HCT116 (cell line): ENCODE results near the gene DLK1. TPM values are rescaled to one million over a fixed set of nuclear protein-coding genes. Genes with fewer than 3 reads are reported as not detected.

Source experiments
- ATAC-seq: fragments of 200-7000 bp; cut with Tn5 transposase; 2 replicates; pipeline ENCODE4 v1.9.1; 2020; ENCODE audit warnings: mild to moderate bottlenecking, moderate library complexity
- BruUV-seq: library from RNA; stranded (reverse); fragments of 400-500 nt; replicated peaks from 2 replicates; lab custom pipeline; 2021; lab: Mats Ljungman, UMichigan
- CTCF ChIA-PET: fragments of 300-600 bp; sonication (Branson Sonifier 250); formaldehyde crosslinking; loops from one replicate; lab custom pipeline; 2021; ENCODE audit warnings: antibody characterized with exemption; lab: Charles Lee
- POLR2A ChIA-PET: fragments of 300-600, 350-600 bp; sonication (Branson Sonifier 250); formaldehyde crosslinking; loops from one replicate; lab custom pipeline; 2021; ENCODE audit warnings: antibody characterized with exemption; lab: Charles Lee
- RAD21 ChIA-PET, 2 experiments: fragments of 300-600 bp; sonication (Branson Sonifier 250); formaldehyde crosslinking; loops; one replicate each; lab custom pipeline; 2023; ENCODE audit warnings: low total read pairs in 2 of 2; ENCODE audit not compliant: uncharacterized antibody in 2 of 2, unreplicated experiment in 2 of 2, low non-redundant PET in 1 of 2; lab: Charles Lee
- DNase-seq: peaks from one replicate; pipeline ENCODE4 v3.0.0-alpha.2; 2010; ENCODE audit warnings: low read depth, low spot score
- H2AFZ ChIP-seq: fragments of 200-600 bp; shearing (Covaris generic), sonication (generic); 2 replicates; pipeline ENCODE4 v1.6.1; 2017; ENCODE audit warnings: low read depth, mixed run types, mixed read lengths, antibody characterized with exemption, low read length; ENCODE audit not compliant: poor library complexity, severe bottlenecking
- H3K27ac ChIP-seq: 2 replicates; pipeline ENCODE4 v1.5.1; 2012; ENCODE audit warnings: low read depth, low read length
- H3K27me3 ChIP-seq: fragments of 200-600 bp; sonication (generic); 2 replicates; pipeline ENCODE4 v1.6.1; 2016; ENCODE audit warnings: mixed run types, low read length, mixed read lengths; ENCODE audit not compliant: insufficient read depth
- H3K36me3 ChIP-seq, 2 experiments: fragments of 200-500 bp in 1 of 2; fragments of 200-600 bp in 1 of 2; sonication (Bioruptor generic) in 1 of 2; sonication (generic) in 1 of 2; 2 replicates each; pipeline versions ENCODE4 v1.5.1 to v1.6.1; 2014 to 2016; ENCODE audit warnings: low read length in 2 of 2, inconsistent platforms in 1 of 2, mixed read lengths in 1 of 2, mixed run types in 1 of 2; ENCODE audit not compliant: insufficient read depth in 2 of 2, control insufficient read depth in 1 of 2
- H3K4me1 ChIP-seq, 2 experiments: fragments of 200-600 bp in 1 of 2; sonication (generic) in 1 of 2; 2 replicates each; pipeline versions ENCODE4 v1.5.1 to v1.6.1; 2012 to 2017; ENCODE audit warnings: low read length in 2 of 2, inconsistent platforms in 1 of 2, mild to moderate bottlenecking in 1 of 2, mixed read lengths in 1 of 2, mixed run types in 1 of 2, moderate library complexity in 1 of 2; ENCODE audit not compliant: insufficient read depth in 2 of 2, control insufficient read depth in 1 of 2
- H3K4me2 ChIP-seq: fragments of 200-600 bp; sonication (generic); 2 replicates; pipeline ENCODE4 v1.6.1; 2017; ENCODE audit warnings: mixed run types, low read length, mixed read lengths
- H3K4me3 ChIP-seq, 2 experiments: fragments of 200-600 bp in 1 of 2; sonication (generic) in 1 of 2; replicated peaks in 1 of 2; 2 replicates each; pipeline ENCODE4 v1.5.1; 2011 to 2016; ENCODE audit warnings: low read length in 2 of 2, control low read depth in 1 of 2, low read depth in 1 of 2, mild to moderate bottlenecking in 1 of 2, mixed read lengths in 1 of 2, mixed run types in 1 of 2
- H3K79me2 ChIP-seq: fragments of 200-600 bp; sonication (generic); 2 replicates; pipeline ENCODE4 v1.6.1; 2017; ENCODE audit warnings: mild to moderate bottlenecking, mixed run types, low read length, moderate library complexity, mixed read lengths; ENCODE audit not compliant: insufficient read depth
- H3K9ac ChIP-seq: fragments of 200-600 bp; sonication (generic); 2 replicates; pipeline ENCODE4 v1.6.1; 2016; ENCODE audit warnings: low read length, mixed read lengths
- H3K9me2 ChIP-seq: fragments of 200-600 bp; sonication (generic), shearing (Covaris generic); 2 replicates; pipeline ENCODE4 v1.6.1; 2017; ENCODE audit warnings: mixed run types, mild to moderate bottlenecking, moderate library complexity; ENCODE audit not compliant: insufficient read depth
- H3K9me3 ChIP-seq, 2 experiments: fragments of 200-500 bp in 1 of 2; fragments of 200-600 bp in 1 of 2; sonication (Bioruptor generic) in 1 of 2; sonication (generic) in 1 of 2; 2 replicates each; pipeline ENCODE4 v1.6.1; 2014 to 2017; ENCODE audit warnings: low read length in 2 of 2, mixed read lengths in 2 of 2, inconsistent platforms in 1 of 2, low read depth in 1 of 2, mild to moderate bottlenecking in 1 of 2, mixed run types in 1 of 2, moderate library complexity in 1 of 2; ENCODE audit not compliant: control insufficient read depth in 1 of 2, insufficient read depth in 1 of 2
- H4K20me1 ChIP-seq: fragments of 200-600 bp; sonication (generic), shearing (Covaris generic); 2 replicates; pipeline ENCODE4 v1.6.1; 2017; ENCODE audit warnings: mixed run types, mild to moderate bottlenecking, moderate library complexity; ENCODE audit not compliant: insufficient read depth
- CBX3 ChIP-seq: IDR thresholded peaks from 2 replicates; pipeline ENCODE4 v1.6.1; 2012; ENCODE audit warnings: low read depth
- POLR2A ChIP-seq: IDR thresholded peaks from 2 replicates; pipeline ENCODE4 v1.7.0; 2011; ENCODE audit warnings: borderline replicate concordance; ENCODE audit not compliant: insufficient read depth, insufficient read length; ENCODE audit errors: extremely low read depth
- POLR2AphosphoS5 ChIP-seq: IDR thresholded peaks from 2 replicates; pipeline ENCODE4 v1.6.1; 2011; ENCODE audit warnings: mild to moderate bottlenecking, low read depth, low read length, moderate library complexity
- SIN3A ChIP-seq: IDR thresholded peaks from 2 replicates; pipeline ENCODE4 v1.6.1; 2012; ENCODE audit warnings: low read depth
- SP1 ChIP-seq: IDR thresholded peaks from 2 replicates; pipeline ENCODE4 v1.6.1; 2012; ENCODE audit warnings: low read depth
- SRF ChIP-seq: IDR thresholded peaks from 2 replicates; pipeline ENCODE4 v1.6.1; 2012; ENCODE audit warnings: low read depth
- YY1 ChIP-seq: IDR thresholded peaks from 2 replicates; pipeline ENCODE4 v1.6.1; 2011; ENCODE audit warnings: low read length, low read depth, moderate library complexity, mild to moderate bottlenecking; ENCODE audit not compliant: insufficient replicate concordance; ENCODE audit errors: extremely low read depth
- ZNF274 ChIP-seq: fragments of 200-500 bp; sonication (Bioruptor generic); IDR thresholded peaks from 2 replicates; pipeline ENCODE4 v1.6.1; 2014; ENCODE audit warnings: mild to moderate bottlenecking, low read depth, low read length, inconsistent platforms
- intact Hi-C: fragments of 100-400 bp; cut with micrococcal nuclease; formaldehyde crosslinking; loops from 2 replicates; pipeline ENCODE4 v1.10.0; 2022
- total RNA-seq: library from RNA; stranded (reverse); gene quantifications from one replicate; pipeline ENCODE4 v1.2.1, GENCODE V29; 2021; ENCODE audit not compliant: unreplicated experiment
- TF ChIP-seq, protein P1 (sequence below): IDR thresholded peaks from 2 replicates; pipeline ENCODE4 v1.6.1; 2012
- TF ChIP-seq, protein P2 (sequence below): IDR thresholded peaks from 2 replicates; pipeline ENCODE4 v1.6.1; 2012
- TF ChIP-seq, protein P3 (sequence below), 3 experiments: fragments of 200-600 bp in 1 of 3; sonication (generic) in 1 of 3; IDR thresholded peaks in 2 of 3; conservative IDR thresholded peaks in 1 of 3; 2 replicates each; pipeline ENCODE4 v1.5.1; 2012 to 2017; ENCODE audit warnings: low read depth in 2 of 3, low read length in 2 of 3, antibody characterized with exemption in 1 of 3, borderline replicate concordance in 1 of 3, control low read depth in 1 of 3, mild to moderate bottlenecking in 1 of 3, mixed read lengths in 1 of 3, mixed run types in 1 of 3, moderate library complexity in 1 of 3; ENCODE audit not compliant: insufficient read depth in 1 of 3
- TF ChIP-seq, protein P4 (sequence below): IDR thresholded peaks from 2 replicates; pipeline ENCODE4 v1.6.1; 2011; ENCODE audit warnings: mild to moderate bottlenecking, low read length, moderate library complexity; ENCODE audit not compliant: insufficient replicate concordance; ENCODE audit errors: extremely low read depth

The DLK1 gene
- total RNA-seq, 1 experiment from 2014 or later, result 1.5 TPM

DNA sequence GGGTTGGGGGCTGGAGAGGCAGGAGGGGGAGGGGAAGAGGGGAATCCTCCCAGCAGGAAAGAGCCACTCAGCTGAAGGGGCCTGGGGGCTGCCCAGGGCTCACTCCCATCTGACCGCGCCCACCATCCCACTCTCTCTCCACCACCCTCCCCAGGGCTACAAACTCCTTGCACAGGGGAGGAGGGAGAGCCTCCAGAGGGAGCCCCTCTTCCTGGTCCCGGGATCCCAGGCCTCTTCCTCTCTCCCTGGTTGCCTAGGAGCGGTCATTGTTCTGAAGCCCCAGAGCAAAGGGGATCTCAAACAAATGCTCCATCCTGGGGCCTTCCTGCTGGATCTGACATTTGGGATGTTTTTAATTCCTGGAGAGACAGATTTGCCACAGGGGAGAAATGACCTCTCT lies 39.8 kb upstream of the DLK1 start:
- Histone ChIP-seq H3K27ac (no peak overlapping the region), H3K36me3 (0 out of 4 replicates have a peak, but pooled peaks cover 0 to 3% of the 10 kb centered on the region in 2 experiments), H2AFZ (no peak overlapping the region), H3K4me2 (no peak overlapping the region), H3K4me1 (peaks cover 22 to 59% of the 10 kb centered on the region in 2 experiments), H4K20me1 (no peaks in the 10 kb centered on the region), H3K4me3 (no peak overlapping the region), H3K27me3 (no peaks in the 10 kb centered on the region), H3K9ac (no peak overlapping the region), H3K79me2 (peaks cover 10% of the 10 kb centered on the region; the same call in 1 of the 2 replicates), H3K9me2 (no peaks in the 10 kb centered on the region), H3K9me3 (no peaks in the 10 kb centered on the region)
- DNase-seq (no peak), ATAC-seq (no peak)
- BruUV-seq, result no TSS peak
- no peak for TF ChIP-seq POLR2A
- TF ChIP-seq YY1, result no peak
- ChIA-PET POLR2A (no interaction called here), CTCF (no interaction called here), RAD21 (no interaction called here)
- intact Hi-C loops, result no loop called here

DNA sequence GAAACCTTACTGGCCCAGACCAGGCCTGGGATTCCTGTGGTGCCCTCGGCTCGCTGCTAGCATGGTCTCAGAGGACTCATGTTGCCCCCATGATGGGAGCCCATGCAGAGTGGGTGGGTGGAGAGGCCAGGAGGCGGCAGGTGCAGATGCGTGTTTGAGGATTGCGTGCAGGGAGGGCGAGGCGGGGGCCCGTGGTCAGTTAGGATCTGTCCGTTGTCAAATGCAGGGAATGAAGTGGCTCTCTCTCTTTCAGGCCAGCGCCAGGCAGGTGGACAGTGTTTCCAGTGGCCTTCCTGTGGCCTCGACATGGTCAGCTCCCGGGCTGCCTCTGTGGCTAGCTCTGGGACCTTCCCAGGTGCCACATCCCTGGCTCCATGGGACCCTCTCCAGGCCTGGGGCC lies 39.3 kb upstream of the DLK1 start:
- Histone ChIP-seq H3K27me3 (no peaks in the 10 kb centered on the region), H3K4me2 (no peak overlapping the region), H3K4me1 (peaks cover 28 to 64% of the 10 kb centered on the region in 2 experiments), H2AFZ (no peak overlapping the region), H3K4me3 (no peak overlapping the region), H3K9me3 (no peaks in the 10 kb centered on the region), H3K79me2 (peaks cover 15% of the 10 kb centered on the region; the same call in 1 of the 2 replicates), H4K20me1 (no peaks in the 10 kb centered on the region), H3K9me2 (no peaks in the 10 kb centered on the region), H3K36me3 (0 out of 4 replicates have a peak, but pooled peaks cover 0 to 3% of the 10 kb centered on the region in 2 experiments), H3K27ac (no peak overlapping the region), H3K9ac (no peak overlapping the region)
- POLR2A ChIA-PET, result no interaction called here
- BruUV-seq, result no TSS peak
- no peak for DNase-seq
- intact Hi-C loops, result no loop called here
- TF ChIP-seq SIN3A (no peak), ZNF274 (no peak), CBX3 (no peak), SRF (no peak), SP1 (no peak), POLR2AphosphoS5 (no peak)
- TF ChIP-seq, protein P1, sequence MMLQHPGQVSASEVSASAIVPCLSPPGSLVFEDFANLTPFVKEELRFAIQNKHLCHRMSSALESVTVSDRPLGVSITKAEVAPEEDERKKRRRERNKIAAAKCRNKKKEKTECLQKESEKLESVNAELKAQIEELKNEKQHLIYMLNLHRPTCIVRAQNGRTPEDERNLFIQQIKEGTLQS, result no peak
- TF ChIP-seq, protein P2, sequence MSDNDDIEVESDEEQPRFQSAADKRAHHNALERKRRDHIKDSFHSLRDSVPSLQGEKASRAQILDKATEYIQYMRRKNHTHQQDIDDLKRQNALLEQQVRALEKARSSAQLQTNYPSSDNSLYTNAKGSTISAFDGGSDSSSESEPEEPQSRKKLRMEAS, result no peak
- TF ChIP-seq, protein P3, sequence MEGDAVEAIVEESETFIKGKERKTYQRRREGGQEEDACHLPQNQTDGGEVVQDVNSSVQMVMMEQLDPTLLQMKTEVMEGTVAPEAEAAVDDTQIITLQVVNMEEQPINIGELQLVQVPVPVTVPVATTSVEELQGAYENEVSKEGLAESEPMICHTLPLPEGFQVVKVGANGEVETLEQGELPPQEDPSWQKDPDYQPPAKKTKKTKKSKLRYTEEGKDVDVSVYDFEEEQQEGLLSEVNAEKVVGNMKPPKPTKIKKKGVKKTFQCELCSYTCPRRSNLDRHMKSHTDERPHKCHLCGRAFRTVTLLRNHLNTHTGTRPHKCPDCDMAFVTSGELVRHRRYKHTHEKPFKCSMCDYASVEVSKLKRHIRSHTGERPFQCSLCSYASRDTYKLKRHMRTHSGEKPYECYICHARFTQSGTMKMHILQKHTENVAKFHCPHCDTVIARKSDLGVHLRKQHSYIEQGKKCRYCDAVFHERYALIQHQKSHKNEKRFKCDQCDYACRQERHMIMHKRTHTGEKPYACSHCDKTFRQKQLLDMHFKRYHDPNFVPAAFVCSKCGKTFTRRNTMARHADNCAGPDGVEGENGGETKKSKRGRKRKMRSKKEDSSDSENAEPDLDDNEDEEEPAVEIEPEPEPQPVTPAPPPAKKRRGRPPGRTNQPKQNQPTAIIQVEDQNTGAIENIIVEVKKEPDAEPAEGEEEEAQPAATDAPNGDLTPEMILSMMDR (IDR thresholded peaks at IDR 0.05 in 2 of 3, conservative IDR thresholded peaks at IDR 0.05 in 1 of 3; ENCODE audit: borderline replicate concordance in 1 of 3, insufficient read depth in 1 of 3, low read depth in 2 of 3, low read length in 2 of 3), result no peak
- TF ChIP-seq, protein P4, sequence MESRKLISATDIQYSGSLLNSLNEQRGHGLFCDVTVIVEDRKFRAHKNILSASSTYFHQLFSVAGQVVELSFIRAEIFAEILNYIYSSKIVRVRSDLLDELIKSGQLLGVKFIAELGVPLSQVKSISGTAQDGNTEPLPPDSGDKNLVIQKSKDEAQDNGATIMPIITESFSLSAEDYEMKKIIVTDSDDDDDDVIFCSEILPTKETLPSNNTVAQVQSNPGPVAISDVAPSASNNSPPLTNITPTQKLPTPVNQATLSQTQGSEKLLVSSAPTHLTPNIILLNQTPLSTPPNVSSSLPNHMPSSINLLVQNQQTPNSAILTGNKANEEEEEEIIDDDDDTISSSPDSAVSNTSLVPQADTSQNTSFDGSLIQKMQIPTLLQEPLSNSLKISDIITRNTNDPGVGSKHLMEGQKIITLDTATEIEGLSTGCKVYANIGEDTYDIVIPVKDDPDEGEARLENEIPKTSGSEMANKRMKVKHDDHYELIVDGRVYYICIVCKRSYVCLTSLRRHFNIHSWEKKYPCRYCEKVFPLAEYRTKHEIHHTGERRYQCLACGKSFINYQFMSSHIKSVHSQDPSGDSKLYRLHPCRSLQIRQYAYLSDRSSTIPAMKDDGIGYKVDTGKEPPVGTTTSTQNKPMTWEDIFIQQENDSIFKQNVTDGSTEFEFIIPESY, result no peak
- no peak for ATAC-seq
- RAD21 ChIA-PET, result no interaction called here
- CTCF ChIA-PET, result no interaction called here
